Suppressor macrophage (primary cell): ENCODE measurements around the gene PUM1.
"Not testable (repeated sequence)": the region's sequence is repeated elsewhere in the genome, so short reads cannot be mapped to it uniquely, and the experiment has no call there.

ENCODE experiments used
- DNase-seq, 4 experiments: peaks; one replicate each; pipeline ENCODE4 v3.0.0-alpha.2; 2020 to 2022

PUM1 gene

DNA sequence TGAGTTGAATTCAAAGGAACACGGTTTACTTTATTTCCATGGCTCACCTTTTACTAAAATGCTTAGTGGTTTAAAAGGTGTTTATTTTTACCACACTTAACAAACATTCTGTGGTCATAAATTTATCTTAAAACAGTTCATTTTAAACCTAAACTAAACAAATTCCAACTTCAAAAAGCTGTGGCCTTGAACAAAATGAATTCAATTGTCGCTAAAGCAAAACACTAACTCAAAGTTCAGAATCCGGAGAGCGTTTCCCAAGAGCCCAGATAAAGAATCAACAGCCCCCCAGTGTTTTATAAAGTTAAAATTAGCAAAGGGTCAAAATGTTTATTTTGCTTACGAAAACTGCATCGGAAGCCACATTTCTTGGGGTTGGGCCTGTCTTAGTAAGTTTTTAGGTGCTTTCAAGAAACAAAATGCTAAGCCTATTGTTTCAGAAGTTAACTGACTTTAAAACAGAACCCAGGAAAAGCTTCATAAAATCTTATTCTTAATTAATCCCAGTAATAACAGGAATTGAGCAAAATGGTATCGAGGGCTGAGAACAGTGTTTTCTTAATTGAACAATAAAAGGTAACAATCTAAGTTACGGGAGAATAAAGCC lies 1.3 kb downstream of the PUM1 start:
- DNase-seq, result no peak

DNA sequence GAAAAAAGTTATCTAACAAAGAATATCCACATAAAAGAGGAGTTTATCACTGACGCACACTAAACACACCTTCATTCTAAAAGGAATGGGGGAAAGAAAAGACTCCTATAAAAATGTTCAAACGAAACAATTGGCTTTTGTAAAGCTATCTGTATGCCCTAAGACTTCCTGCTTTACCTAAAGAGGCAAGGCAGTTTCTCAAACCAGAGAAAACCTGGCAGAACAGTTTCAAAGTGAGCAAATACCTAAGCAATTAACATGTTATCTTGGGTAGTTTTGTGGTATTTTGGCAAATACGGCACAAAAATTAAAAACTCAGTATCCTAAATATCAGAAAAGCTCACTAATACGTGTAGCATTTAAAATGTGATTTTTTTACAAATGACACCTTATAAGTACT lies 1.9 kb downstream of the PUM1 start:
- no peak for DNase-seq

DNA sequence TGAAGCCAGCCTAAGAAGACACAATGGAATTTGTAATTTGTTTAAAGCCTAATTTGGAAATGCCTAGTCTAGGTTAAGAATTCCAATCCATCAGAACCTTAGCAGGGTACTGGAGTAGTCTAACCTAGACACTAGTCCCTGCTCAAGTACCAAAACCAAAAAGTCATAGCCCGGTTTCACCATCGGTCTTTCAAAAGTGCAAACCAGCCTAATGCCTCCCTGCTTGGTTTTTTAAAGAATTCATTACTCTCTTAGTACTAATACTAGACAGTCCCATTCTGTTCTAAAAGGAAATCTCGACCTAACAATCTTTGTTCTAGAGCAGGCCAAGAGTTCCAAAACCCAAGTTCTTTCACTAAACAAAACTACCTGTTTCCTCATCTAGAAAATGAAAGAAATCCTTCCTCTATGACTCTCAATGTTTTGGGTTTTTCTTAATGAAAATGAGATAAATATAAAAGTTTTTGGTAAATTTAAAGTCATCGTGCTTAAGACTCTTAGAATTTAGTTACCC lies 2.6 kb downstream of the PUM1 start:
- no peak for DNase-seq

DNA sequence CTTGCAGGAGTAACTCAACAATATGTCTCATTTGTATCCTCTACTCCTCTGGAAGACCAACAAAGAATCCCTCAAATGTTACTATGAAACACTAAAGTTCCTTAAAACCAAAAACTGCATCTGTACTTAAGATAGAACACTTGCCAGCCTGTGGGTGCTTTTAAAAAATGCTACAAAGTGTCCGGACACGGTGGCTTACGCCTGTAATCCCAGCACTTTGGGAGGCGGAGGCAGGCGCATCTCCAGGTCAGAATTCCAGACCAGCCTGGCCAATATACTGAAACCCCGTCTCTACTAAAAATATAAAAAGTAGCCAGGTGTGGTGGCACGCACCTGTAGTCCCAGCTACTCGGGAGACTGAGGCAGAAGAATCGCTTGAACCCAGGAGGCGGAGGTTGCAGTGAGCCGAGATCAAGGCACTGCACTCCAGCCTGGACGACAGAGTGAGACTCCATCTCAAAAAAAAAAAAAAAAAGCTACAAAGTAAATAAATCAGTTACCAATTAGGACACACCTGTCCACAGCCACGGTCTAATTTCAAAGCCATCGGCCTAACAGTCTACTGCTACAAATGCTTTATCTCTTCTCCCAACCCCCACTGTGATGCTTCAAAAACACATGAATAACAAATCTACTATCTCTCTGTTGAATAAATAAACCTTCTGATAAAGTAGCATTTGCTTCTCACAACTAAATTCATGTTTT lies 3.2 kb downstream of the PUM1 start:
- DNase-seq, result not testable (repeated sequence)

DNA sequence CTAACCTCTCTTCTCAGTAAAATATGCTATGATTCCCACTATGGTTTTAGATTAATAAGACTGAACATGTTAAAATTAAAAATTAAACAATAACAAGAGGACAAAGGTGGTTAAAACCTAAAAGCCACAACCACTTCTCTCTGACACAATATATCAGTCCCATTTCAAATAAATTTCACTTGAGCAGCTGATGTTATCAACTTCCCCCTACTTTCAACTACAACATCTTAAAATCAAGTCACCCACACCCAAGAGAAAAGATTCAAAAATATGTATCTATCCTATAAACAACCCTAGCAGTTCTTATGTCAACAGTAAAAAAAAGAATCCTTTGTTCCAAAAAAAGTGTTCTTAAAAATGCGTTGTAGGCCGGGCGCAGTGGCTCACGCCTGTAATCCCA lies 7.5 kb downstream of the PUM1 start:
- no peak for DNase-seq

DNA sequence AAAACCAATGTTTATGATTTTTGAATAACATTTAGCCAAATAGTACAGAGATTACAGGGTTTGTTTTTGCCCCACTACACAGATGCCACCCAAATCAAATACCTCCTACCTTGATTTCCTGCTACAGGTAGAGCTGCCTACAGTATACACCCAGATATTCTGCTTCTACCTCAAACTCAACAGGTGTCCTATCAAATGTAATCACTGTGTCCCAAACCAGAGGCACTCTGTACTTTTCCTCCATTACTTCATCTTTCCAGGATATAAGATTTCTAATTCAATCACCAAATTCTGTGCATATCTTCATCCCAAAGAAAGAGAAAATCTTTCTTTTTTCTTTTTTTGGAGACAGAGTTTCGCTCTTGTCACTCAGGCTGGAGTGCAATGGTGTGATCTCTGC lies 9.6 kb downstream of the PUM1 start:
- no peak for DNase-seq

DNA sequence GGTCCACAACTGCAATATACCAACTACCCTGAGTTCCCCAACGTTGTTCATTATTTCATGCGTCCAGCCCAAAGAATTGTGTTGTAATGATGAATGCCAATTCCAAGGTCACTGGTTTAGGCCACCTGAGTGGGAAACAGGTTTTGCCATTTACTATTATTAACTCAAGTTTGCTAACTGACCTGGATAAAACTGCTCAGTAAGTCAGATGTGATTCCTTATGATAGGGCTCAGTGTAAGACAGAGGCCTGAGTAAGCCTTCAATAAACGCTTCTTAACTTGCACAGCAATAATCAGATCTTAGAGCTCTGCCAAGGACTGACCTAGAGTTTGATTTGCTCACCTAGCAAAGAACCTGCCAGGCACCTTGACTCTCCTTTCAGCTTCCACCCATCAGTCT lies 10.0 kb downstream of the PUM1 start:
- DNase-seq, result no peak

DNA sequence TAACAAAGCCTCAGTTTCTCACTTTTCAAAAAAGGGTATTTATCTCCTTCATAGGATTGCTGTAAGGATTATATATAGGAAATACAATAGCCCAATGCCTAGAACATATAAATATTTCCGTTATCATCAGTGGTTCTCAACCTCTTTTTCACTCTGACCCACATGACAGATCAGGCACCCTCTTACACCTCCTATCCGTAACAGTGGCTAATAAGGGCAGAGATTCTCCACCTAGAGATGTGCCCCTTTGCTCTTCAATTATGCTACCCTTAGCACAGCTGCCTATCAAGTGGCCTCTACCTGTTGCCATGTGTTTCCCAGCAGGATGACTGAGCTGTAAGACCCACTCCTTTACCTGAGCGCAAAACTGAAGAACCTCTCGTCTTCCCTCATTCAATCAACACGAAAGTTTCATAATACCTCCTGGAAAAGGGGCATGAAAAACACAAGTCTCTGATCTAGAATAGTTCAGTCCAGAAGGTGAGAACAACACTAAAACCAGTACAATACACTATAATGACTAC lies 10.5 kb downstream of the PUM1 start:
- DNase-seq, result no peak

DNA sequence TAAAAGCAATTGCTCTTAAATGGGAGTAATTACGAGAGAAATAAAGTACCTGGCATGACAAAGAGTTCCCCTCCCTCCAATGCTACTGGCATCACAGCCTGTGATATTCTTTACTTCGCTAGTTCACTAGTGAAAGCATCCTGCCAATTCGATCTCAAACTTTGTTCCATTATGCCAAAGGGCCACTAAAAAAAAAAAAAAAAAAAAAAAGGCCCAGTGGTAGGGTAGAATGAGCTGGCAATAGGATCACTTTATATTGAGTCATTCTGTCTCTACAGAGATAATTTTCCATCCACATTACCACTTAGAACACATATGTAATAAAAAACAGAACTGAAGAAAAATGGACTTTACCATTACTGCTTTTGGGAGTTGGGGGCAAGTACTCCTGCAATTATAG lies 11.2 kb downstream of the PUM1 start:
- DNase-seq, result peak in 1 of 4 experiments; percentile 14

DNA sequence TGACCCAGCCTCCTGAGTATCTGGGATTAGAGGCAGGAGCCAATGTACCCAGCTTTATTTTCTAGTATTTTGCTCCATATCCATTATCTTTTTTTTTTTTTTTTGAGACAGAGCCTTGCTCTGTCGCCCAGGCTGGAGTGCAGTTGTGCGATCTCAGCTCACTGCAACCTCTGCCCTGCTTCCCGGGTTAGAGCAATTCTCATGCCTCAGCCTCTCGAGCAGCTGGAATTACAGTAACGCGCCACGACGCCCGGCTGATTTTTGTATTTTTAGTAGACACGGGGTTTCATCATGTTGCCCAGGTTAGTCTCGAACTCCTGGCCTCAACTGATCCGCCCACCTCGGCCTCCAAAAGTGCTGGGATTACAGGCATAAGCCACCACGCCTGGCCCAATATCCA lies 12.9 kb downstream of the PUM1 start:
- DNase-seq, result not testable (repeated sequence)

DNA sequence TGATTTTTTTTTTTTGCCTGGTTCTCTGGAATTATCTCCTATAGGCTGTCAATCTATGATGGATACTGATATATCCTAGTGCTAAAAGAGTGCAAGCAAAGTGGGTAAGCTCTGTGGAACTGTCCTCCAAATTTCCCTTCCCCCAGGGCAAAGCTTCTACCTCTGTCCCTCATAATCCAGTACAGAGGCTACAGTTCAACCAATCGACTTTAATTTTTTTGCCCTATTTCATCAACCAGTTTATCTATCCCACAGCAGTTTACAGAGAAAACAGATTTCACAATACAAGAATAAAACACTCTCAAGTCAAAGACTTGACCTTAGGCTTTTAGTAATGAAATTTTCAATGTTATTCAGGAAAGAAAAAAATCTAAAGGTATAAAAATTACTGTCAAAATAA lies 13.9 kb downstream of the PUM1 start:
- no peak for DNase-seq

DNA sequence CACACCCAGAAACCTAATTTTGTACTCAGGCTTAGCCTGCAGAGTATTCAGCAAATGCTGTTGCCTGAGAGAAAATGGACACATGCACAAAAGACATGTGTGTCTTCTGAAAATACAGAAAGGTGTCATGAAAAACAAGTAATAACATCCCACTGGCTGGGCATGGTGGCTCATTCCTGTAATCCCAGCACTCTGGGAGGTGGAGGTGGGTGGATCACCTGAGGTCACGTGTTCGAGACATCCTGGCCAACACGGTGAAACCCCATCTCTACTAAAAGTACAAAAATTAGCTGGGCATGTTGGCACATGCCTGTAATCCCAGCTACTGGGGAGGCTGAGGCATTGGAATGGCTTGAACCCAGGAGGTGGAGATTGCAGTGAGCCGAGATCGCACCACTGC lies 18.0 kb downstream of the PUM1 start:
- not testable (repeated sequence) for DNase-seq

DNA sequence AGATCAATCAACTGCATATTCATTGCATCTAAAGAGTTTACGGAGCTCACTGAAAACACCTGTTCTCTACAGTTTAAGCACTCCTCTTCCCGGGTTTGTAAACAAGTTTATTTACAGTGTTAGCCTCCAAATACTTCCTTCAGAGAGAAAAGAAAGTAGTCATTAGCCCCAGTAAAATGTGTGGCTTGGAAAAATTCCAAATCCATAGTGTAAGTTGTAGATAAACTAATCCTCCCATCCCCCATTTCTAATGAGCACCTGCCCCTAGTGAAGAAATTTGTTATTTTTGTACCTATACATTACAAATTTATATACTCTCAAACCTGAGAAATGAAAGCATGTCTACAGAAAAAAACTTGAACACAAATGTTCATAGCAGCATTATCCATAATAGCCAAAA lies 21.9 kb downstream of the PUM1 start:
- no peak for DNase-seq

DNA sequence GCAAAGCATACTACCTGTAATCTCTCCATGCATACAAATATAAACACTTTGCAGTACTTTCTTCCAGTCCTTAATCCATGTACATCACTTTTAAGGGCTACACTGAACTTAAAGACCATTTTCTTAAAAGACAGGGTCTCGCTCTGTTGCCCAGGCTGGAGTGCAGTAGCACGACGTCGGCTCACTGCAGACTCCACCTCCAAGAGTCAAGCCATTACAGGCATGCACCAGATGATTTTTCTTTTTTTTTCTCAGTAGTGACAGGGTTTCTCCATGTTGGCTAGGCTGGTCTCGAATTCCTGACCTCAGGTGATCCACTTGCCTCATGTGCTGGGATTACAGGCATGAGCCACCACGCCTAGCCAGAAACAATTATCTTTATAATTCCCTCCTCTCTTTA lies 22.9 kb downstream of the PUM1 start:
- DNase-seq, result no peak

DNA sequence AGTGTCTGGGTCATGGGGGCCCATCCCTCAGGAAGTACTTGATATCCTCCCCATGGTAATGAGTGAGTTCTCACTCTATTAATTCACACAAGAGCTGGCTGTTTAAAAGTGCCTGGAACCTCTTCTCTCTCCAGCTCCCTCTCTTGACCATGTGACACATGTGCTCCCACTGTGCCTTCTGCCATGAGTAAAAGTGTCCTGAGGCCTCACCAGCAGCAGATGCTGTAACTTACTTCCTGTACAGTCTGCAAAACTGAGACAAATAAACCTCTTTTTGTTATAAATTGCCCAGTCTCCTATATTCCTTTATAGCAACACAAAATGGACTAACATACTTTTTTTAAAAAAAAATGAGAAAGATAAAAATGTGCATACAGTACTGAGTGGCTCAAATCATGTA lies 24.0 kb downstream of the PUM1 start:
- DNase-seq, result no peak

DNA sequence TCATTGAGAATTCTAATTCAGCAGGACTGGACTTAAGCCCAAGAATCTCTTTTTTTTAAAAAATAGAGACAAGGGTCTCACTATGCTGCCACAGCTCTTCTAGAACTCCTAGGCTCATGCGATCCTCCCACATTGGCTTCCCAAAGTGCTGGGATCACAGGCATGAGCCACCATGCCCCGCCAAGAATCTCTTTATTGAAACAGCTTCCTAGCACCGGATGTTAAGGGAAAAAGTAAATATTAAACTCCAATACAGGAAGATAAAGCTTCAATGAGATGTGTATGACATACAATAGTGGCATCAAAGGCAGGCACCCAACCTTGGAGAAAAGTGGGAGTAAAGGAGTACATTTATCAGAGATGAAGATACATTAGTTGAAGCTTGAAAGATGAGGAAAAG lies 25.5 kb downstream of the PUM1 start:
- DNase-seq, result no peak

DNA sequence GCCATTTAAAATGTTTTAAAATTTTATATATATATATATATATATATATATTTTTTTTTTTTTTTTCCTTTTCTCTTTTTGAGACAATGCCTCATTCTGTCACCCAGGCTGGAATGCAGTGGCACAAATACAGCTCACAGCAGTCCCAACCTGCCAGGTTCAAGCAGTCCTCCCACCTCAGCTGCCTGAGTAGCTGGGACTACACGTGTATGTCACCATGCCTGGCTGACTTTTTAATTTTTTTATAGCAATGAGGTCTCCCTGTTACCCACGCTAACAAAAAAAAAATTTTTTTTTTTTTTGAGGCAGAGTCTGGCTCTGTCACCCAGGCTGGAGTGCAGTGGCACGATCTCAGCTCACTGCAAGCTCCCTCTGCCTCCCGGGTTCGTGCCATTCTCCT lies 26.6 kb downstream of the PUM1 start:
- DNase-seq, result not testable (repeated sequence)

DNA sequence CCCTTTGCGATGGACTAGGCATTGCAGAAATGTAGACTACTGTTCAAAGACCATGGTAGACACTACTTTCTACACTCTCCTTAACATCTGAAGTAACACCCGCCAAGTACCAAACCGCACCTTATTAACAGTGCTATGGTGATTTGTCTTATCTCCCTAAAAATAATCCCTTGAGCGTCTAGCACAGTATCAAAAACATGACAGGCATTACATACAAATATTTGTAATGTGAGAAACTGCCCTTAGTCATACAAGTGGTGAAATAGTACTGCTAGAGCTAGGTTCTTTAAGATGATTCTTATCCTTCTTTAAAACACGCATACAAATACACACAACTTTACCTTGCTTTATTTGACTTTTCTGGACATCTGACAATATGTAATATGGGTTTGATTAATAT lies 27.2 kb downstream of the PUM1 start:
- no peak for DNase-seq

DNA sequence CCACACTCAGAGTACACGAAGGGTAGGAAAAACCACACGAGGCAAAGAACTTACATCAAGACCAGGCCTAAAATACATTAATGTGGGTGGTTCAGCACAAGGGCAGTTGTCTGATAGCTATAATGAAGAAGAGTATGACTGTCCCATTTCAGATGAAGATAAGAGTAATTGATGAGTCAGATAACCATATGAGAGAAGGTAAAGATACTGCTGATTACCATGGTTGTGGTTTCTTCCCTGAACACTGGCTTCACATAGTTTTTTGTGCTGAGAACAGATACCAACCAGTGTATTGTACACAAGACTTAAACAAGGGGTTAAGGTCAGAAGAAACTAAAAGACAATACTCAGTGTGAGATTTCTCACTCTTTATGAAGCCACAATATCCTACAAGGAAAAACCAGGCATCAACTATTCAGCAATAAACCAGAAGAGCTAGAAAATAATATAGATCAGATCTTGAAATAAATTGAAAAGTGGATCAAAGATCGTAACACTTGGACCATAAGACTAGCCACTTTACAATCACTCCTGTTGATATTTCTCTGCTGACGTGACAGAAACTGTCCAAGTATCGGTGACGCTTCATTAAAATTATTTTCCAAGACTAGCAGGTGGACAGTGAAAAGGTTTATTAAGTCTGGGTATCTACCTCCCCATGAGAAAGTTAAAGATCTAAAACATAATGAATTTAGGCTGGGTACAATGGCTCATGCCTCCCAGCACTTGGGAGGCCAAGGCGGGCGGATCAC lies 28.6 kb downstream of the PUM1 start:
- DNase-seq, result no peak

DNA sequence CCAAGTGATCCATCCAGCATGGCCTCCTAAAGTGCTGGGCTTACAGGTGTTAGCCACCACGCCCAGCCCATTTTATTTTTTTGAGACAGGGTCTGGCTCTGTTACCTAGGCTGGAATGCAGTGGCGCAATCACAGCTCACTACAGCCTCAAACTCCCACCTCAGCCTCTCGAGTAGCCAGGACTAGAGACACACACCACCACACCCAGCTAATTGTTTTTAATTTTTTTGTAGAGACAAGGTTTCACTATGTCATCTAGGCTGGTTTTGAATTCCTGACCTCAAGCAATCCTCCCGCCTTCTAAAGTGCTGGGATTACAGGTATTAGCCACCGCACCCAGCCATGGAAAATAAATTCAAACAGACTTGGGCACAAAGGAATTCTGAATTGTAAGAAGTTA lies 31.9 kb downstream of the PUM1 start:
- DNase-seq, result no peak

DNA sequence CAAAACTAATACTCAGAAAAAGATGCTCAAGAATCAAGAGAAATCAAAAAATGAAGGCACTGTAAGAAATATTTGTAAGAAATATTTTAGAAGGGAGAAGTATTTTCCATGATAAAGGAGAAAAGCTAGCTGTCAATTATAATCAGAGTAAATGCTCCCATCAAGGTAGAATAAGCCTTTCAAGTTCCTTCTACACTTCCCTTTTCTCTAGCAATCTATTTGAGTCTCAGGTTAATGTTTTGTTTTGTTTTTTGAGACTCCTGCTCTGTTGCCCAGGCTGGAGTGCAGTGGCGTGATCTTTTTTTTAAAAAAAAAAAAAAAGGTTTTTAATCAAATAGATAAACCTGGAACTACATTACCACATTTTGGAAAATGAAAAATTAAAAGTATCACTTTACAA lies 33.3 kb downstream of the PUM1 start:
- no peak for DNase-seq

DNA sequence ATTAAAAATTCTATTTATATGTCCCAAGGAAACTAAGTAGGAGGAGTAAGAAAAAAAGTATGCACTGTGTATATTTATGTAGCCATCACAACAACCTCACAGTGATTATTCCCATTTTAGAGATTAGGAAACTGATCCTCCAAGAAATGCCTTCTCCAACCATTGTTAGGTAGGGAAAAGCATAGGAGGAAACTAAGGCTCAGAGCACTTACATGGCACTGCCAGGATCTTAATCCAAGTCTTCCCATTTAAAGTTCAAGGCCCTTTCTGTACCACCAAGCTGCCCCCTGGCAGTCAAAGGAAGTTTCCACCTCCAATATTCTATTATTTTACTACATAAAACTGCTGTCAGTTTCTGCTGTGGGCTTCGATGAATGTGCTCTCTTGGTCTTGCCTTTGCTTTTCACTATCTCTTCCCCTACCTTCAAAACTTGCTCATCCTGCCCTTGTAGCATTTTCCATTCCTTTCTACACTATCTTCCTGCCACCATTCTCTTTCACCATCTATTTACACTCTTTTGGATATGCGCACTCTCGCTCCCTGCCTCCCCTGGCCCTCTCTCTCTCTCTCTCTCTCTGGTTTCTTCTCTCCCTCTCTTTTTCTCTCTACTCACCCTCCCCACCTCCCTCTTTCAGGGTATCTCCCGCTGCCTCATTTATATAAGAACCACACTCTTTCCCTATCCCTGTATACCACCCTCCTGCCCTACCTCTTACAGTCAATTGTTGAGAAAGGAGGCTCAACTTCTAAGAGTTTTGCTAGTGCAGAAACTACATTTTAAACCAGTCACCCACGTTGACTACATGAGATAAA lies 34.0 kb downstream of the PUM1 start:
- DNase-seq, result no peak

DNA sequence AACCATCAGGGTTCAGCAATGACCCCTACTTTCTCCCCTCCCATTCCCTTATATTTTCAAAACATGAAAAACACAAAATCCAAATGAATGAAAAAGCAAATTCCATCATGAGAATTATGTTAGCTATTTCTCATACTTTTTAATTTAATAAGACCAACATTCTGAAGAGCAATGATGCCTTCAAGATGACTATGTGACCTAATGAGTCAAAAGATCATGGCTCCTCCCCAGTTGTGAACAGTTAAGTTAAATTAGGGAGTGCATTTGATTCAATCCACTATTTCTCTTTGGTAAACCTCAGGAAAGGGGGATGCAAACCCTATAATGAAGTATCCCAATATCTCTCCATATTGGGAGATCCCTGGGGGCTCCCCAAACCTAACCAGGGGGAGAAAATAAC lies 36.5 kb downstream of the PUM1 start:
- no peak for DNase-seq
